ENCODE data around the gene HRH1. TPM values are rescaled to one million over a fixed set of nuclear protein-coding genes. Genes with fewer than 3 reads are reported as not detected.

The HRH1 gene
- total RNA-seq, 1 experiment from 2014 or later, result 22.6 TPM

DNA sequence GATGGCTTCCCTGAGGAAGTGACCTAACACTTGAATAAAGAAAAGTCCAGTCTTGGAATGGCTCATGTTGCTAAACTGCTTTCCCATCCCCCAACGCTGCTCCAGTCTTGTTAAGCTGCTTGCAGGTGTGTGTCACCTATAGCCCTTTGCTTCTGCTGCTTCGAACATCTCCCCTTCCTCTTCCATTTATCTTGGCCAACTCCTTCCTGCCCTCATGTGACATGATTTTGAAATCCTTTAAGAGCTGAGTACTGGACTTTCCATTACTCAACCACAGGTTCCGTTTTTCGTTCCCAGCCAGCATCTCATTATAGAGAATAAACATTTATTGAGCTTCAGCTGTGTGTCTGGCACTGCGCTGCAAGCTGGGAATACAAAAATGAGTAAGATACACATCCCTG, 119.6 kb downstream of the HRH1 start:
- no peak for DNase-seq (ENCODE audit: low read depth)

DNA sequence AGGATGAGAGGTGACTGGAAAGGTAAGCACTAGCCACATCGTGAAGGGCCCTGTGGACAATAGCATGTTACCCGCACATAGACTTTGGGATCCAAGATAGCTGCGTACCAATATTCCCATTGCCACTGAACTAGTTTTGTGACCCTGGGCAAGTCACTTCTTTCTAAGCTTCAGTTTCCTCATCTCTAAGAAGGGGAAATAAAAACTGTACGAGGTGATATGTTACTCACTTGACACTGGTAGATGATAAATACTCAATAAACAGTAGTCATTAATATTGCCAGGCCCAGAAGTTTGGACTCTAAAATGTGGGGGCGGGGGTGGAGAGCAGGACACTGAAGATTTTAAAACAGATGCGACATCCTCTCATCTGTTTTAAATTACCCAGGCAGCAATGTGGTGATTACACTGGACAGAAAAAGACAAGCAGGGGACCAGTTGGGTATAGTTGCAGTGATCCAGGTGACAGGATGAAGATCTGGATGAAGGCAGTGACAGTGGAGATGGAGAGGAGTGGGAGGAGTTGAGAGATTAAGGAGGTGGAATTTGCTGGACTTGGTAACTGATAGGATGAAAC, 120.4 kb downstream of the HRH1 start:
- no peak for DNase-seq (ENCODE audit: low read depth)

DNA sequence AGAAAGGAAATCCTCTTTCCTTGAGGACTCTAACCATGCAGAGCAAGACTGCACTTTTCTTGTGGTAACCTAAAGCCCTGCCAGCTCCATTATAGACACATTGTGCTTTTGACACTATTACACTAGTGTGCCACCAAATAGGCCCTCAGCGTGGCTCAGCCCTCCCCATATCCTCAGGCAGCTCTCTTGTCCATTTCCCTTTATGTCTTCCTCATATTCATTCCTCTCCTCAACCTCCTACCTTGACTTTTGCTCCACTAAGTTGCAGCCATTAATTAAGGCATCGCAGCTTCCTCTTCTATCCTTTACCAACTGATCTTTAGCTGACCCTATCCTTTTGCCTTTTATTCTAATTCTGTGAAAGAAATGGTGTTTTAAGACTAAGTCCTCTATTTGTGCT, 121.6 kb downstream of the HRH1 start:
- no peak for DNase-seq (ENCODE audit: low read depth)

DNA sequence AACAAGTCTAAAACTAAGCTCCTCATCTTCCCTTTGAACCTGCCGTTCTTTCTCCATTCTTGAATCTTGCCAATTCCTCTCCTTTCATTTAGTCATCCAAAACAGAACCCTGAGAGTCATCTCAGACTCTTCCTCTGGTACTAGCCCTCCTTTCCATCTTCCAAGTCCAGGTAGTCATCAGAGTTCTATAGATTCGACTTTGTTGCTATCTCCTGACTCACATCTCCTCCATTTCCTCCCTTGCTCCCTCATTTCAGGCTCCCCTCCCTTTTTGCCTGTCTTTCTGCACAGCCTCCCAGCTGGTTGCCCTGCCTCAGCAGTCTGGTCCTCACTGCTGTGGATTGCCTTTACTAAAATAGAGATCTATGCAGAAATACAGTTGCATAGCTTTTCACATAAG, 122.6 kb downstream of the HRH1 start:
- no peak for DNase-seq (ENCODE audit: low read depth)

DNA sequence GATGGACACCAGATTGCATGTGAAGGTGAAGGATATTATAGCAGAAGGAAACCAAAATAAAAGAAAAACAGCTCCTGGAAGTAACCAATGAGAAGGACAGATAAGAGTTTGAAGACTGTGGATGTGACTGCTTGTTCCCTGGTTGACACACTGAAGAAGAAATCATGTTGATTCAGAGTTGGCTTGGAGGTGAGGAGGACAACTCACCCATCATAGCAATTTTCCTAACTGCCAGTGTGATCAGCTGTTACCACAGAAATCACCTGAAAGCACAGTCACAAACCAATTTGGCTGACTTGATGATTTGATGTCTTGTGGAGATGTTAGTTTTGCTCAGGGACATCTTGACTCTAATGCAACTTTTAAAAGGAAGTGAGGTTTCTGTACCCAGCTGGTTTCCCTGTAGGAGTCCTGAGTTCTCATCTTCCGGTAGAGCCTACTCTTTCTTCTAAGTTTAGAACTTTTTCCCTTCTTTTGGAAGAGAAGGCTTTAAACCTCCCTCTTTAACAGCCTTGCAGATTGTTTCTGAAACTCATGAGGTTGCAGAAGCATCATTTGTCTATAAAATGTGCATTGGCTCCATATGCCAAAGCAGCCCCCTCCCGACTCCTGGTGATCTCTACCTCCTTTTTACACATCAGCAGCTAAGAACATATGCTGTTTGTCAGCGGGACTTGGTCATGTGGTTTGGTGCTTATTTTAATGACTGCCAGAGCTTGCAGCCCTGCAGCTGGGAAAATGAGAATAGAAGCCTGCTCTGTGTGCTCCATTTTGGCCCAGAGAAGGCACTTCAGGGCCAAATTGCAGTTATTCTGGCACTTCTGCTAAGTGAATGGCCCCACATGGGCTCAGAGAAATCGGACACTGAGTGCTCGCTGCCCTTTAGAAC, 128.2 kb downstream of the HRH1 start:
- no peak for DNase-seq (ENCODE audit: low read depth)

DNA sequence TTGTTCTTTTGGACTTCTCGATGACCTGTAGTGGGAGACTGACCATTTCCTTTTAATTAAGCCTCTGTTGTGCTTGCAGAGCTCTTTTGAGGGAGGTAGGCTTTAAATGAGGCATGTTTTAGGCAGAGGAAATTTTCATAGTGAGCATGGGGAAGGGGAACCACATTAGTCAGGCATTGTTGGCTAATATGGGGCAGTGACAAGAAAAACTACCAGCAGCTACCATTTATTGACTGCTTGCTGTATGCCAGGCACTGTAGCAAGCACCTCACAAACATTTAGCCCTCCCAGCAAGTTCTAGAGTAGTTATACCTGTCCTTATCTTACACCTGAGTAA, 128.8 kb downstream of the HRH1 start:
- no peak for DNase-seq (ENCODE audit: low read depth)

DNA sequence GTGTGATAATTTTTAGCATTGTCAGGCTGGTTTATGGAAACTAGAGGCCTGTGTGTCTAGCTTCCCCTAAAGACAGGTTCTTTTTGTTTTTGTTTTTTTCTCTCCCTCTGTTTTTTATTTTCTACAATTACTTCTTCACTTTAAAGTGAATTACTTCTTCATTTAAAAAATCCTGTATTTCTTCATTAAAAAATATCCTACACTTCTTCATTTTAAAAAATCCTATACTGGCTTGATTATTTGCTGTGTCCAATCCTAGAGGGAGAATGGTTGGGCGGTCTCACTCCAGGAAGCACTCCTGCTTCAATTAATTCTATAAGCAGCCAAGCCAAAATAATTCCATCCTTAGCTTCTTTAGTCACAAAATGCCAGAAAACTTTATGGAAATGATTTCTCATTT, 129.7 kb downstream of the HRH1 start:
- no peak for DNase-seq (ENCODE audit: low read depth)

DNA sequence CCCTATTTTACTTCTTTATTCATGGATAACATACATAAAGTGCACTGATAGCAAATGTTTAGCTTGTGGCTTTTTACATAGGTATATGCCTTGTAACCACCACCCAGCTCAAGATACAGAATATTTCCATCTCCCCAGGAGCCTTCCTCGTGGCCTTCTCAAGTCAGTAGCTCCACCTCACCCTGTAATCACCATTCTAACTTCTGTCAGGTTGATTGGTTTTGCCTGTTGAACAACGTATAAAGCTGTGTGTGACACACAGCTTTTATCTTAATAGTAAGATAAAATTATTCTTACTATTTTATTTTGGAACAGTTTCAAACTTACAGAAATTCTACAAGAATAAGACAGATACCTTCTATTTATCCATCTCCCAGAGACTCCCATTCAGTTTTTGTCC, 131.2 kb downstream of the HRH1 start:
- DNase-seq (ENCODE audit: low read depth), result no peak

DNA sequence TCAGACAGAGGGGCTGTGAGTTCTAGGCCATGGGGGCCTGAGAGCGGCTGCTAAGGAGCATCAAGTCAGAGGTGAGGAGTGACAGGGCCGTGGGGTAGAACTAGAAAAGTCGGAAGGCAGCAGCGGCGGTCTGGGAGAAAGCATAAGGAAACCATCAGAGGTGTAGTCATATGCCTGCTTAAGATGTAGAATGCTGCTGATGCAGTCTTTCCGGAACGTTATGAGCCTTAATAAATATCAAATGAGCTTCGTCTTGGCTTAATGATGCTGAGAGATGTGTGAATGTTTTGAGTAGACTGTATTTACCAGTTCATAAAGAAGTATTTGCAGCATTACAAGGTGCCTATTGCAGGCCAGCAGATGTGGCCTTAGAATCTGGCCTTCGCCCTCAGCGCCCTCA, 133.1 kb downstream of the HRH1 start:
- no peak for DNase-seq (ENCODE audit: low read depth)

DNA sequence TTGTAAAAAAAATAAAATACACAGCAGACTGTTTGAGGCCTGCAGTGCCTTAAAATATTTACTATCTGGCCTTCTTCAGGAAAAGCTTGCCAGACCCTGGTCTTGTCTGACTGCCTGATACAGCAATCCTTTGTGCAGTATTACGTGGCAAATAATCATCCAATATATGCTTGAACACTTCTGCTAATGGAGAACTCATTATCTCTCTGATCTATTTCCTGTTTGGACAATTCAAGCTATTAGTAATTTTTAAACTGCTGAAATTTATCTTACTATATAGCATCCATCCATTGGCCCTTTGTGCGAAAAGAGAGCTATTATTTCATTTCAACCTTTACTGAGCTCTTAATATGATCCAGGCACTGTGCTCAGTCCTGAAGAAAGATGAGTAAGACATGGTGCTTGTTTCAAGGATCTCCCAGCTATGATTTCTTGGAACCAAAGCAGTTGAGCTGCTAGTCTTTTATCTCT, 133.8 kb downstream of the HRH1 start:
- peak; percentile 54 for DNase-seq (ENCODE audit: low read depth)

DNA sequence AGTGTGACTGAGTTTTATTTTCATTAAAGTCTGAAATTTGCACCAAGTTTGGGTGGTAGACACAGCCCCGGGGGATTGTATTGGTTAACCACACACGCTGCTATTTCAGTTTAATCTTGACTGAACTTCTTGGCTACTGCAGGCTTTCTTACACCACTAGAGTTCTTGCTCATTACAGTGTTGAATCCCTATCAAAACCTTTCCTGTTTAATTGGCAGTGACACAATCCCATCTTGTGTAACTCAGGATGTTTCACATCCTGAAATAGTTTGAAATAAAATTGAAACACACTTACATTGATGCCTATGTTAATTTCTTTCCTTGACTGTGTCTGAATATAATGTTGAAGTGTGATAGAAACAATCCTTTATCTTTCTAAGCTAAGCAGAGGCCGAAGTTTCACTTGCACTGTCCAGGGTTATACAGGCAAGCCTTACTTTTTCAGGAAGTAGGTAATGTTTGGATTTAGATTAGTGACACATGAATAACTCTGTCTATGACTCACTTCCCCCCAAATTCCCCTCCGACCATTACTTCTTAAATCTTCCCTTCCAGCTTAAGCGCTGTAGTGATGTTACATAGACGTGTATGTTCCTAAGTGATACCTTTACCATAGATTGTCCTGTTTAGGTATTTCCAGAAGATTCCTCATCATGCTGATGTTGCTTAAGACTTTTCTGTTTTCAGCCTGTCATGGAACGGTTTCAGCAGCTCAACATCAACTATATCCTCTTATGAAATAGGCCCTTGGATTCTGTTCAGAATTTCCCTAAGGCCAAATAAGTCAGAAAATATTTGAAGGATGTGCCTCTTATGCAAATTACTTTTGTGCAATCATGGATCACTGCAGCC, 134.7 kb downstream of the HRH1 start:
- peak; percentile 94 for DNase-seq (ENCODE audit: low read depth)

DNA sequence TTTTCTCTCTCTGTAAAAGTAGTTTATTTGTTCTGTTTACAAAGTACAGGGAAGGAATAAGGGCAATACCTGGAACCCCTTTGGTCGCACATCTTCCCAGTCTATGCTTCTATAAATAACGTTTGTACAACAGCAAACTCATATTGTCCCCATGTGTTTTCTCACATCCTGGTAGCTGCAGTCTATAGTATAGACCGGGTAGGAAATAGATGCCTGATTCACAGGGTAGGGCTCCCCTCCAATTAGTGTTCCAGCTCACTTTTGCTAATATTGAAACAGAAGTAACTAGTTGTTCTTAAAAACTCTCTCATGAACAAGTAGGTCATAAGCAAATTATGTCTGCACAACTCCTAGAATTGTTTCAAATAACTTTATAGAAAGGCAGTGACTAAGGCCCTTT, 135.6 kb downstream of the HRH1 start:
- peak; percentile 23 for DNase-seq (ENCODE audit: low read depth)

DNA sequence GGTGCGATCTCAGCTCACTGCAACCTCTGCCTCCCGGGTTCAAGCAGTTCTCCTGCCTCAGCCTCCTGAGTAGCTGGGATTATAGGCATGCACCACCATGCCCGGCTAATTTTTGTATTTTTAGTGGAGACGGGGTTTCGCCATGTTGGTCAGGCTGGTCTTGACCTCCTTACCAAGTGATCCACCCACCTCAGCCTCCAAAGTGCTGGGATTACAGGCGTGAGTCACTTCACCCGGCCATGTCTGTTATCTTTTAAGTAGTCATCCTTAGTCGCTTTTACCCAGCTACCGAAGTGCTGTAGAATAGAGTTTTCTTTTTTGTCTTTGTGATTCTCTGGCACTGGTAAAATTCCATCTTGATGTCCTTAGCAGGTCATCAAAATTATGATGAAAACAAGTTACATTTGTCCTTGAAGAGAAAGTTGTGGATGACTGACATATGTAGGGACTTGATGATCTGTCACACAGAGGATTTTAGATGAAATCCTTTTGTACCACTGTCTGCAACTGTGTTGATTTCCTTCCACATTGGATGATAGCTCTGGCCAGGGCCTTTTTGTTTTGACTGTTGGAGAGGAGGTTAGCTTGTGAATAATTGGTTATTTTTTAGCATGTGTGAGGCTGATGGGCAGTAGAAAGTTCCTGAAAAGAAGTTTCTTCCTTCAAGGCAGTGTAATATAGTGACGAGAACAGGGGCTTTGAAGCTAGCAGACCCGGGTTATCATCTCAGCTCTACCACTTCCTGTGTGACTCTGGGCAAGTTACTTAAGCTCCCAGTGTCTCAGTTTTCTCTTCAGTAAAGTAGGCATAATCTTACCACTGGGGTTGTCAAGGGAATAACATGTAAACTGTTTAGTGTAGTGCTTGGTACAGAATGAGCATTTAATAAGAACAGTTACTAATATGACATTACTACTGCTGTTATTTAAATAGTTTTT, 136.7 kb downstream of the HRH1 start:
- peak; percentile 84 for DNase-seq (ENCODE audit: low read depth)

DNA sequence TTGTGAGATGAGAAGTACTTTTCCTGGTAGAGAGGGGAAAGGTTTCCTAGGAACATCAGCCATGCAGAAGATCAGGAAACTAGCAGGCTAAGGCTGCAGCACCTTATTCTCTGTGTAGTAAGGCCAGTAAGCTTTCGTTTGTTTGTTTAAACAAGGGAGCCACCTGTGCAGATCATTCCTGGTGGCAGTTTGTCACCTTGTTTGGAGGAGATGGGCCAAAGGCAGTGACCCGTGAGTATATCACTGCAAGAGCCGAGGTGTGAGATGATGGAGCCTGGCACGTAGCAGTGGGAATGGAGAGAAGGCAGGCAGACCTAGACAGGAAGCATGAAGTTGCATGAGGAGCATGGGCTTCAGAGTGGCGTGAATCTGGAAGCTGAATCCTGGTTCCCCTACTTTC, 137.5 kb downstream of the HRH1 start:
- DNase-seq (ENCODE audit: low read depth), result no peak

DNA sequence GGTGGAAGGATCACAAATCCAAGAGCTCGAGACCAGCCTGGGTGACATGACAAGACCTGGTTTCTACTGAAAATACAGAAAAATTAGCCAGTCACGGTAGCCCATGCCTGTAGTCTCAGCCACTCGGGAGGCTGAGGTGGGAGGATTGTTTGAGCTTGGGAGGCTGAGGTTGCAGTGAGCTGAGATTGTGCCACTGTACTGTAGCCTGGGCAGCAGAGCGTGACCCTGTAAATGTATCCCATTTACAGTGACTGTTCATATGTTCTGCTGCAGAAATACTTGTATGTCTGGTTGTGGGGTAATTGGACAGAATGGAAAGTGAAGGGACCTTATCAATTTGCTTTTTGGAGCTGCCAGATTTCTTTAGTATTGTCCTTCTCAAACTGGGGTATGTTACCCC, 142.8 kb downstream of the HRH1 start:
- DNase-seq (ENCODE audit: low read depth), result no peak

DNA sequence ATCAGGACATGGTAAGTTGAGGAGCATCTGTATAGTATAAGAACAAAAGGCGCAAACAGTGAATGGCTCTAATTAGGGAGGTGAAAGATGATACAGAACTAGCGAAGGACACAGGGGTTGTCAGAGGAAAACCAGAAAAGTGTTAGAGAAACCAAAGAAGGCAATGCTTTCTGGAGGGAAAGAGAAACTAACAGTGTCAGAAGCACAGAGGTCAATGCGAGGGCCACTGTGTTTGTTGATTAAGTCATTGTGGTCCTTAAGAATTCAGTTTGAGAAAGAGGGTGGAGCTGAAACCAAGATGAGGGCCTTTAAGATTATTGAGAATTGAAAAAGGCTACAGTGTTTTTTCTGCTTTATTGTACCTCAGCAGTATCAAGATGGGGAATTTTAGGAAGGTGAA, 146.7 kb downstream of the HRH1 start:
- peak; percentile 35 for DNase-seq (ENCODE audit: low read depth)

DNA sequence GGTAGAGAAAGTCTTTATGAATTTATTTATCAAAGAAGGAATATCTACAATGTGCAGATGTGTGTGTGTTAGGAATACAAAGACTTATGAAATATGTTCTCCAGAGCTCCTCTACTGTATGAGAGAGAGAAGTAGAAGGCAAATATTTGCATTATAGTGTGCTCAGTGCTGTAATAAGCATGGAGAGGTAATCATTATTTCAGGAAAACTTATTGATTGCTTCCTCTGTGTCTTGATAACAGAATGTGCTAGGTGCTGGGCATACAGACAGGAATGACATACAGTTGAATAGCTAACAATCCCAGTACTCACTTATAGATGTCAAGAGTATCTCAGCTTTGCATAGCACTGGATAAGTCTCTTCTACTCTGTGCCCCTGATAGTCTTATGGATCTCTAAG, 148.2 kb downstream of the HRH1 start:
- no peak for DNase-seq (ENCODE audit: low read depth)

DNA sequence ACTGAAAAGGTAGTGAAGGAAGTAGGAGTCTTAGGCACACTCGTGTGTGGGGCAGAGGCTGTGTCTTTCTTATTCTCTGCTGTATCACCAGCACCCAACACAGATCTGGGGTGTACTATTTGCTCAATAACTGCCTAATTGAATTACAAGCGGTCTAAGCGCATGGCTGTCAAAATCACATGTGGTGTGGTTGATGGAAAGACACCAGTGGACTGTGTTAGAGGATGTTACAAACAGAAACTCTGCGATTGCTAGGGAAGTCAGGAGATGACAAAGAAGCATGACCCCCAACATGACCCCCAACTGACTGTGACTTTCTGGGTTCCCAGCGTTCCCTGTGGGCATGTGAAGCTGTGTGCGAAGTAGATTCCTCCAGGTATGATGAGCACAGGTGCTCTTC, 149.9 kb downstream of the HRH1 start:
- no peak for DNase-seq (ENCODE audit: low read depth)

DNA sequence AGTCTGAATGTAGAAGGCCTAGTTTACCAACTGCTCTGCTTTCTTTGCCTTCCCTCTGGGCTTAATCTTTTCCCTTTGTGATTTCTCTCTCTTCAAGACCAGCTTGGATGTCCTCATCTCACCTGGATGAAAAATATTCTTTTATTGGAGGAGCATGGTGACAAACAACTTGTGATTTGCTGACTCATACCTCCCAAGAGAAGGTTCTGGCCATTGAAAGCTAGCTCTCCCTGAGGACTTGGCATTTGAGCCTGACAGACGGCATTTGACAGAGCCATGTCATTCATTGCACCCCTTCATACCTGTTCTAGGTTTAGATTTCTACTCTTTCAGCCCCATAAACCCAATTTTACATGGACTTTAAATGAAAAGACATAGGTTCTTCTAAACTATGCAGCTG, 151.2 kb downstream of the HRH1 start:
- DNase-seq (ENCODE audit: low read depth), result peak; percentile 10

DNA sequence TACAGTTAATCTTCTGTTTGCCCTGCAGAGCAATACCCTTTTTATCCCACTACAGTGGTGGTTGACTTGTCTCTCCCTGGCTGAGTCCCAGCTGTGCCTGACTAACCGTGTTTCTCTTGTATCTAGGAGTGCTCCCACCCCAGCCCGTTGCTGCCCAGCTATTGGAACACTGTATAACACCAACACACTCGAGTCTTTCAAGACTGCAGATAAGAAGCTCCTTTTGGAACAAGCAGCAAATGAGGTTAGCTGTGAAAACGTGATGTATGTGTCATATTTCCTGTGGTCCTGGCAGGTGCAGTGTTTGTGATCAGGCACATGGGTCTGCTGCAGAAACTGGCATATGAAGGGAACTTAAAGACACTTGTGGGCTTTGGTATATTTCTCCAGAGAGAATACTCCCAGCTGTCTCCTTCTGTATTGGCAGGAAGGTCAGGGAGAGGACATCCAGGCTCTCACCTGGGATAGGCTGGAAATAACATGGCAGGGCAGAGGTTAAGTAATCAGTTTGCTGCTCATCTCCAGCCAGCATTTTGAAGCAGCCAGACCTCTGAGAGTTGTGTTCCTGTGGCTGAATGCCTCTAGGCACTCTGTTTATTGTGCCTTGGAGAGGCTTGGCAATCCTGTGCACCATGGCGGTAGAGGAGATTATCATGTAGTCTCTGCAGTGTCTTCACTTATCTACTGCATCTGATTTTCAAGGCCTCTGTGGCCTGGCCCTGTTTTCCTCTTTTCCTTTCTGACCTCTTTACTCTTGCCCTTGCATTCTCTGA, 152.7 kb downstream of the HRH1 start:
- peak; percentile 22 for DNase-seq (ENCODE audit: low read depth)

All from RPMI7951 (cell line).